Epidermal melanocyte (primary cell): ENCODE results near the gene OR56A1.

ENCODE experiments used
- DNase-seq: peaks from one replicate; pipeline ENCODE4 v3.0.0; 2011; ENCODE audit warnings: low spot score; ENCODE audit not compliant: insufficient read length

OR56A1 gene

DNA sequence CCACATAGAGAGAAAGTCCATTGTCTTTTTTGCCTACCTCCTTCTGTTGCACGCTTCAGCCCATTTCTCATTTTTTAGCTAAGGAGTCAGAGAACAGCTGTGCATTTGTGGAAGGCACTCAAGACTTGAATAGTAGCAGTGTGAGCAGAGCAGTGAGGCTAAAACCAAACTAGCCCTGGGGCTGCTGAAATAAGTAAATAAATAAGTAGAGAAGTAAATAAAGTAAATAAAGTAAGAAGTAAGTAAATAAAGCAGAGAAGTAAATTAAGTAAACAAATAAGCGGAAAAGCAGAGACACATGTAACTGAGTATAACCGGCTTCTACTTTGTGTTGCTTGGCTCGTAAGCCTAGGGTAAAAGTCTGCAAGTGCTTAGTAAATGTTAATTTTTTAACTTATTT lies 41.4 kb downstream of the OR56A1 start:
- no peak for DNase-seq

- DNase-seq: no peak
Observed at GRCh38 chr11:5986885-5987284, 43.7 kb downstream of the OR56A1 start, which contains the start of gene OR52L1. Gene OR52L1, minus strand, starts transcription at chr11:5986985. Its CDS starts 55 bp downstream, at chr11:5986930.

- DNase-seq: no peak
Observed at GRCh38 chr11:5983443-5983842, 47.1 kb downstream of the OR56A1 start.

- no peak for DNase-seq
Observed at GRCh38 chr11:5973530-5973929, 57.0 kb downstream of the OR56A1 start.
